Smooth muscle cell (in vitro differentiated cells): ENCODE results near the gene UVSSA. TPM values are rescaled to one million over a fixed set of nuclear protein-coding genes. Genes with fewer than 3 reads are reported as not detected.

Experiments
- DNase-seq: peaks from one replicate; lab custom pipeline; 2025; ENCODE audit not compliant: unreplicated experiment; lab: John Stamatoyannopoulos, UW
- H2AFZ ChIP-seq: fragments of 200-600 bp; sonication (generic); 2 replicates; pipeline ENCODE4 v1.6.0; 2016; ENCODE audit warnings: antibody characterized with exemption, low read depth, mild to moderate bottlenecking
- H3F3A ChIP-seq: fragments of 200-600 bp; sonication (generic); 2 replicates; pipeline ENCODE4 v1.6.0; 2017; ENCODE audit warnings: antibody characterized with exemption, low read depth
- H3K27ac ChIP-seq: fragments of 200-600 bp; sonication (generic); 2 replicates; pipeline ENCODE4 v1.5.1; 2016; ENCODE audit warnings: low read depth, mild to moderate bottlenecking
- H3K27me3 ChIP-seq: fragments of 200-600 bp; sonication (generic); 2 replicates; pipeline ENCODE4 v1.6.1; 2016; ENCODE audit warnings: low read depth, mild to moderate bottlenecking
- H3K36me3 ChIP-seq: fragments of 200-600 bp; sonication (generic); 2 replicates; pipeline ENCODE4 v1.5.1; 2016; ENCODE audit warnings: low read depth
- H3K4me1 ChIP-seq: fragments of 200-600 bp; sonication (generic); 2 replicates; pipeline ENCODE4 v1.5.1; 2016; ENCODE audit warnings: low read depth
- H3K4me2 ChIP-seq: fragments of 200-600 bp; sonication (generic); 2 replicates; pipeline ENCODE4 v1.6.0; 2016; ENCODE audit warnings: mild to moderate bottlenecking
- H3K4me3 ChIP-seq: fragments of 200-600 bp; sonication (generic); 2 replicates; pipeline ENCODE4 v1.5.1; 2016; ENCODE audit warnings: mild to moderate bottlenecking
- H3K79me2 ChIP-seq: fragments of 200-600 bp; sonication (generic); 2 replicates; pipeline ENCODE4 v1.6.0; 2016; ENCODE audit warnings: low read depth, mild to moderate bottlenecking
- H3K9ac ChIP-seq: fragments of 200-600 bp; sonication (generic); 2 replicates; pipeline ENCODE4 v1.6.0; 2016; ENCODE audit warnings: low read depth
- H3K9me3 ChIP-seq: fragments of 200-600 bp; sonication (generic); replicated peaks from 2 replicates; pipeline ENCODE4 v1.5.1; 2016; ENCODE audit warnings: low read depth
- H4K20me1 ChIP-seq: fragments of 200-600 bp; sonication (generic); 2 replicates; pipeline ENCODE4 v1.6.0; 2016; ENCODE audit warnings: low read depth
- CTCF ChIP-seq: fragments of 200-600 bp; sonication (generic); IDR thresholded peaks from 2 replicates; pipeline ENCODE4 v1.5.1; 2017; ENCODE audit warnings: borderline replicate concordance, mild to moderate bottlenecking, antibody characterized with exemption; ENCODE audit not compliant: insufficient read depth, poor library complexity, severe bottlenecking
- WGBS: methylation state at CpG from one replicate; pipeline ENCODE4 v1.1.7; 2016; ENCODE audit warnings: low lambda C conversion rate; 5-methylcytosine and 5-hydroxymethylcytosine counted together
- polyA plus RNA-seq: library from polyadenylated mRNA; unstranded; fragments of >200 nt; fragmentation: Nextera tagmentation; extraction: Ambion mirVana; gene quantifications from 2 replicates; pipeline ENCODE4 v1.2.1, GENCODE V29; 2016
- total RNA-seq: library from RNA; depleted of rRNA; stranded (reverse); fragments of >200 nt; gene quantifications from 2 replicates; pipeline ENCODE4 v1.2.3, GENCODE V29; 2014

The UVSSA gene
- total and polyA plus RNA-seq, 2 experiments from 2014 or later, result 9.0 to 13.0 TPM

GRCh38 chr4:1375761-1376322 is 28.8 kb downstream of the UVSSA start:
- H3K79me2 ChIP-seq, result no peaks in the 10 kb centered on the region

GRCh38 chr4:1376391-1376840 is 29.4 kb downstream of the UVSSA start:
- DNase-seq, result no peak

More at GRCh38 chr4:1375761-1376322, 28.8 kb downstream of the UVSSA start:
- no peak for TF ChIP-seq CTCF
- H3K27ac ChIP-seq, result no peak overlapping the region
- no peak overlapping the region for H3K4me3 ChIP-seq
- no peak overlapping the region for H3K9ac ChIP-seq
- no peaks in the 10 kb centered on the region for H3F3A ChIP-seq
- H3K9me3 ChIP-seq, result no peaks in the 10 kb centered on the region
- no peaks in the 10 kb centered on the region for H3K4me1 ChIP-seq
- no peak for DNase-seq
- no peak overlapping the region for H2AFZ ChIP-seq
- H3K27me3 ChIP-seq, result no peaks in the 10 kb centered on the region
- no peak overlapping the region for H3K4me2 ChIP-seq
- no peaks in the 10 kb centered on the region for H3K36me3 ChIP-seq
- WGBS, result 87% methylated on average over 13 of the region's 17 CpGs
- H4K20me1 ChIP-seq, result no peaks in the 10 kb centered on the region

DNA sequence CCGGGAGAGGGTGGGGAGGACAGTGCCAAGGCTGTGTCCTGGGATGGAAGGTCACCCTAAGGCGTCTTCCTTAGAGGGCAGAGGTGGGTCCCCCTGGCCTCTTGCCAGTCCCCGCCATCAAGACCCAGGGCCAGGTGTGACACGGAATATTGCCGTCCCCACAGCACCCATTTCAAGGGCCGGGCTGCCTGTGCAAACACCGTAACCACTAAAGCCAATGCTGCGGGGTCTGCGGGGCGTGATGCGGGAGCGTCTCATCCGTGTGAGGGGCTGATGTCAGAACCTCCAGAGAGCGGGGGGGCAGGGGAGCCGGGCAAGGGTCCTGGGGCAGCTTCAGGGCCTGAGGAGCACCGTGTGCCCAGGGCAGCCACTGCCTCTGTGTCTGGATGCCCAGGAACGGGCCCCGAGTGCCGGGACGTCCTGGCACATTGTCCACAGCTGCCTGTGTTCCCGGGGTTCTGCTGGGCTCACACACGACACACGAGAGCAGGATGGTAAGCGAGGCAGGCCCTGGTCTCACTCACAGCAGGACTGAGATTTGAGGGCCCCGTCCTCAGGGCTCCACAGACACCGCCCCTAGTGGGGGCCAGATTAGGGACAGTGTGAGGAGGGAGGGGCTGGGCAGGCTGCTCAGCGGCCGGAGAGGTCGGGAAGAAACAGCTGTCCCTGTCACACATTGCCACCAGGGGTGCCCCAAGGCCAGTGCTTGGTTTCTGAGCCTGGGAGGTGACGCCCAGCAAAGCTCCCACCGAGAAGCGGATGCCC is 30.0 kb downstream of the UVSSA start:
- Histone ChIP-seq H3K27me3 (no peaks in the 10 kb centered on the region), H3K9ac (no peak overlapping the region), H2AFZ (no peak overlapping the region), H3K27ac (no peak overlapping the region), H3K36me3 (no peaks in the 10 kb centered on the region), H4K20me1 (no peaks in the 10 kb centered on the region), H3K79me2 (no peaks in the 10 kb centered on the region), H3K4me1 (no peaks in the 10 kb centered on the region), H3K9me3 (no peaks in the 10 kb centered on the region), H3F3A (no peaks in the 10 kb centered on the region), H3K4me3 (no peak overlapping the region), H3K4me2 (no peak overlapping the region)
- no peak for TF ChIP-seq CTCF
- no peak for DNase-seq
- 95% methylated on average over 32 of the region's 32 CpGs for WGBS

More at GRCh38 chr4:1376391-1376840, 29.4 kb downstream of the UVSSA start:
- no peaks in the 10 kb centered on the region for H4K20me1 ChIP-seq
- H3K27ac ChIP-seq, result no peak overlapping the region
- no peaks in the 10 kb centered on the region for H3K36me3 ChIP-seq
- H3K9ac ChIP-seq, result no peak overlapping the region
- no peak overlapping the region for H2AFZ ChIP-seq
- H3K79me2 ChIP-seq, result no peaks in the 10 kb centered on the region
- 96% methylated on average over 23 of the region's 23 CpGs for WGBS
- H3K4me1 ChIP-seq, result no peaks in the 10 kb centered on the region
- no peak overlapping the region for H3K4me3 ChIP-seq
- no peak for TF ChIP-seq CTCF
- H3K27me3 ChIP-seq, result no peaks in the 10 kb centered on the region
- no peaks in the 10 kb centered on the region for H3F3A ChIP-seq
- H3K9me3 ChIP-seq, result no peaks in the 10 kb centered on the region
- no peak overlapping the region for H3K4me2 ChIP-seq
